HG03064 (cell line): ENCODE results near the gene DTNA.
"Not testable (repeated sequence)": the region's sequence is repeated elsewhere in the genome, so short reads cannot be mapped to it uniquely, and the experiment has no call there.

Source experiments
- ATAC-seq: cut with Tn5 transposase; IDR thresholded peaks from one replicate; pipeline ENCODE4 v1.9.1; 2021; ENCODE audit warnings: low read depth; ENCODE audit not compliant: unreplicated experiment

DTNA gene

GRCh38 chr18:34709750-34710441 is at the start of gene DTNA:
Gene DTNA, plus strand, starts transcription at chr18:34710298. Its CDS starts 45,679 bp downstream, at chr18:34755977.
- ATAC-seq, result no peak

GRCh38 chr18:34660572-34660971 is 49.5 kb upstream of the DTNA start:
- ATAC-seq, result no peak

GRCh38 chr18:34661464-34662087 is 48.5 kb upstream of the DTNA start:
- ATAC-seq, result peak; percentile 85

GRCh38 chr18:34676816-34677574 is 33.1 kb upstream of the DTNA start:
- ATAC-seq, result no peak

- ATAC-seq, result not testable (repeated sequence)
Observed at GRCh38 chr18:34689750-34690149, 20.3 kb upstream of the DTNA start.

GRCh38 chr18:34691614-34692013 is 18.5 kb upstream of the DTNA start:
- ATAC-seq, result no peak

GRCh38 chr18:34694591-34695165 is 15.4 kb upstream of the DTNA start:
- no peak for ATAC-seq

- ATAC-seq, result no peak
Observed at GRCh38 chr18:34695310-34695709, 14.8 kb upstream of the DTNA start.

- ATAC-seq, result no peak
Observed at GRCh38 chr18:34696671-34697070, 13.4 kb upstream of the DTNA start.

GRCh38 chr18:34697233-34697632 is 12.9 kb upstream of the DTNA start:
- ATAC-seq, result no peak

- ATAC-seq, result no peak
Observed at GRCh38 chr18:34697891-34698290, 12.2 kb upstream of the DTNA start.

- ATAC-seq, result no peak
Observed at GRCh38 chr18:34701911-34702310, 8.2 kb upstream of the DTNA start.

GRCh38 chr18:34702814-34703213 is 7.3 kb upstream of the DTNA start:
- ATAC-seq, result no peak

GRCh38 chr18:34704074-34704473 is 6.0 kb upstream of the DTNA start:
- ATAC-seq, result no peak

- ATAC-seq, result no peak
Observed at GRCh38 chr18:34704823-34705222, 5.3 kb upstream of the DTNA start.

GRCh38 chr18:34707670-34708069 is 2.4 kb upstream of the DTNA start:
- no peak for ATAC-seq

GRCh38 chr18:34709104-34709503 is 994 bp upstream of the DTNA start:
- no peak for ATAC-seq

GRCh38 chr18:34710458-34710914 is 388 bp downstream of the DTNA start:
- no peak for ATAC-seq

- no peak for ATAC-seq
Observed at GRCh38 chr18:34710934-34711333, 836 bp downstream of the DTNA start.

GRCh38 chr18:34716111-34716510 is 6.0 kb downstream of the DTNA start:
- ATAC-seq, result not testable (repeated sequence)

GRCh38 chr18:34718610-34719009 is 8.5 kb downstream of the DTNA start:
- no peak for ATAC-seq
